SHP77 (cell line): ENCODE measurements around the gene NKX2-3.

Experiments used
- DNase-seq, 2 experiments: peaks; one replicate each; lab custom pipeline; 2025; lab: John Stamatoyannopoulos, UW

The NKX2-3 gene

DNA sequence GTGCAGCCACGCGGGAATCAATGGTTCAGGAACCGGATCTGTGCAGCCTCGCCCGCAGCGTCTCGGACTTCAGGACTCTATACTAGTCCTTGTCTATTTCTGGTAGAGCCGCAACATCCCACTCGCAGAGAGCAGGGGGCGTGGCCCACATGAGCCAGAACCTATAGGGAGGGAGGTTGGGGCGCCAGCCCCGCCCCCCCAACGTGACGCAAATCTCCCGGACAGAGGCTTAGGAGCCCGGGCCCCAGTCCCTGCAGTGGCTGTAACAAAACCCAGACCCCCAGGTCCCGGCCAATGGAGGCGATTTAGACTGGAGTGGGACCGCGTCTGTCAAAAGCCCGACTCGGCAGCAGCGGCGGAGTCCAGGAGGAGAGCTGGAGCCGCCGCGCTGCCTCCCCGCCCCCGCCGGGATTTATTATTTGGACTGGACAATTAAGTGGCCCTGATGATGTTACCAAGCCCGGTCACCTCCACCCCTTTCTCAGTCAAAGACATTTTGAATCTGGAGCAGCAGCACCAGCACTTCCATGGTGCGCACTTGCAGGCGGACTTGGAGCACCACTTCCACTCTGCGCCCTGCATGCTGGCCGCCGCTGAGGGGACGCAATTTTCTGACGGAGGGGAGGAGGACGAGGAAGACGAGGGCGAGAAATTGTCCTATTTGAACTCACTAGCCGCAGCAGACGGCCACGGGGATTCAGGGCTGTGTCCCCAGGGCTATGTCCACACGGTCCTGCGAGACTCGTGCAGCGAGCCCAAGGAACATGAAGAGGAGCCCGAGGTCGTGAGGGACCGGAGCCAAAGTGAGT, at the start of gene NKX2-3:
Gene NKX2-3, plus strand, starts transcription at position 256 of the 809 bp plus-strand sequence. Its CDS starts 190 bp downstream, at position 446.
- no peak for DNase-seq

DNA sequence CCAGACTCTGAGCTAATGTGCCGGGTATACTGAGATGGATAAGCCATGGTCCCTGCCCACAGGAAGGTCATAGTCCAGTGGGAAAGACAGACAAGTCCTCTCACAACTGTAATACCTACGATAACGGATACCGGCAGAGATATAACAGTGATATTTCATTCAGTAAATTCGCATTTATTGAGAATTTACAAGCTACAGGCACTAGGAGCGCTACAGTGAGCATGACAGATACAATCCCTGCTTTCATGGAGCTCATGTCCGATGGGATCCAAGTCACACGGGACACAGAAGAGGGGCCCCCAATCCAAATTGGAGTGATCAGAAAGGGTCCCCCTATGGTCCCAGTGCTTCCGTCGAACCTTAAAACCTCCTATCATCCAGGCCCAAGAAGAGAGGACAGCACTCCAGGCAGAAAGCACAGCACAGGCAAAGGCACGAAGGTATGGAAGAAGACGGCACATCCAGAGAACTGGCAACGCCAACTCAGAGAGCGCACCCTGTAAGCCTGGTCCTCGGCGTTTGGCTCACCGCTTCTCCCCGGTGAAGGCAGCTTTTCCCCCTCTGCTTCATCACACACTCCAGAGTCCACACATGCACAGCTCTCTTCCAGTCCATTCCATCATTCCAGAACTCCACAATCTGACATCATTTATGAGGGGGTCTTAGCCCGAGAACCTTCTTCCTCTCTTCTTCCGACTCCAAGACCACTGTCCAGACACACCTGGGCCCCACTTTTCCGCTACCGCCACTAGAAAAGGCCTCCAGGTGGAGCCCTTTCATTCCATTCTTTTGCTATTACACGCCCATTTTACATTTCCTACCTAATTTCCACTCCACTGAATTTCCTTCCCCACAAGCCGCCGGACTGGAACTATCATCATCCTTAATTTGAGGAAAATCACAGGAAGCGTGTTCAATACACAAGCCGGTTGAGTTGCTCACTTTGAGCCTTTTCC, 47.8 kb upstream of the NKX2-3 start:
- DNase-seq = peak in 1 of 2 experiments; percentile 1

DNA sequence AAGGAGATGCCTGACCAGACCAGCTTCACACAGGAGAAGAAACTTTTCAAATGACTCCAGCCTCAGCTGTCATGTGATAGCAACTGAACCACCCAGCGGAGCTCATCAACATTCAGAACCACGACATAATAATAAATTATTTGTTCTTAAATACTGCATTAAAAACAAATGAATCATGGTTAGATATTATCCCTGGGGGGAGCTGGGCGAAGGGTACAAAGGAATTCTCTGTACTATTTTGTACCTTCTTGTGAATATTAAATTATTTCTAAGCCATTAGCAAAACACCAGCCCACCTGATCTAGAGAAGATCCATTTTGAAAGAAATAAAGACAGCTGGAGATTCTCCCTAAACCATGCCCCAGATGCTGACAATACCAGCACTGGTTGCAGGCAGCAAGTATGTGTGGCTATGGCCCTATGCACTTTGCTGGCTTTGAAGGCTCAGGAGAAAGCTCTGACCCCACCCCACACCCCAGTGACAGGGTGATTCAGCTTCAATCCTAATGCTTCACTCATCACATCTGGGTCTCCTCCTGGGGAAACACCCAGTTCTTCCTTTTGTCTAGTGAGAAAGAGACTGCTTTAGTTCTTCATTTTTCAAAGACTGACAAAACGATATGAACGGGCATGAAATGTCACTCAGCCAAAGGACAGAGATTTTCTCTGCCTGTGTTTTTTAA, 45.5 kb upstream of the NKX2-3 start:
- no peak for DNase-seq

DNA sequence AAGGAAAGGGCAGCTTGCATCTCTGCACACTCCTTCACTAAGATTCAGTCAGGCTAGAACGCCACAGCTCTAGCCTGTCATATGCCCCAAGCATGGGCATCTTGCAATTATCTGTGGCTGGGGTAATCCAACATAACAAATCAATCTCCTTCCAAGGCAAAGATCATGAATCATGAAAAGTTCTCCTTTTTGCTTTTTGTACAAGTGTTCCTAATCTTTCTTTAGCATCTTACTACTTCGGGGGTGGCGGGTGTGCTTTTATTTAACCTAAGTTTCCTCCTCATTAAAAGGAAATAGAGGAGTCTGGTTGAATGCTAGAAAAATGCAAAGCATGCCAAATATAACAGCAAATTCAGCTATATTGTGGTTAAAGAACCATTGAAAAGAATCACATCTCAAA, 43.5 kb upstream of the NKX2-3 start:
- DNase-seq = no peak

DNA sequence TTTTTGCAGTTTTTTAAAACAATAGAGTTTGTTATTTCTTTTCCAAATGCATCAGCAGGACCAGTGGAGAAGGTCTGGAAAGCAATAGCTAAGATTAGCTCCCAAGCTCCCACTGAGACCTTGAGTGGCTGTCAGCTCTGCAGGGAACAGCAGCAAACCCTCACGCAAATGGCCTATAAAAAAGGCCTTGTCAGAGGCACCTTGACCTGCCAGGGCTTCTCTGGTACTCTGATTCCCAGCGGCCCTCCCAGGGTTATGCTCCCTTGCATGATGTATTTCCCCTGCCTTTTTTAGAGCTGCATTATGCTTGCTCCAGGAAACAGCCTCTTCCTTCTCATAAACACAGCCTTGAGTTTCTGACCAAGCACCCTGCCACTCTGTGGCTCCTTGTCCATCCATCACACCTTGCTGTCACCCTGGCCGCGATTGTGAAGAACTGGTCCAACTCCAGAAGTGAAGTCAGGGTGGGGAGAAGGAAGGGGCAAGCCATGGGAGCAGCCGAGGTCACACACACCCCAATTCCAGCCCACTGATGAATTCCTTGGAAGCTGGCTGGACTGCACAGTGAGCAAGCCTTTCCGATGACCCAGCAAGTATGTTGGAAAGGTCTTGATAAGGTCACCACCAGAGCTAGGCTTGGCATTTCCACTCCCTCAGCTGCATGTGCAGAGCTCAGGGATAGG, 35.3 kb upstream of the NKX2-3 start:
- no peak for DNase-seq

DNA sequence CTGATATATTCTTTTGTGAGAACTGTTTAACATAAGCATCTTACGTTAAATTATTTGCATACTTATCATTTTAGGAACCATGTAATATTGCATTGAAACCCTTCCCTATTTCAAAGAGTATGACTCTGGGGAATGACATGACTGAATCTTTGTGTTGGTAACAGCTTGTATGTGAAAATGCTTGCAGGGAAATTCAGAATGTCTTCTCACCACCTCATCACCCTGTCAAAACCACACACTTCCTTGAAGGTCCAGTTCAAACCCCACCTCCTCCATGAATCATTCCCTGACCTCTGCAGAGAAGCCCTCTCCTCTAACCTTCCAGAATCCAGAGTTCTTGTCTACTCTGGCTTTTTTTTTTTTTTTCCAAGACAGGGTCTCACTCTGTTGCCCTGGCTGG, 26.3 kb upstream of the NKX2-3 start:
- DNase-seq = no peak

DNA sequence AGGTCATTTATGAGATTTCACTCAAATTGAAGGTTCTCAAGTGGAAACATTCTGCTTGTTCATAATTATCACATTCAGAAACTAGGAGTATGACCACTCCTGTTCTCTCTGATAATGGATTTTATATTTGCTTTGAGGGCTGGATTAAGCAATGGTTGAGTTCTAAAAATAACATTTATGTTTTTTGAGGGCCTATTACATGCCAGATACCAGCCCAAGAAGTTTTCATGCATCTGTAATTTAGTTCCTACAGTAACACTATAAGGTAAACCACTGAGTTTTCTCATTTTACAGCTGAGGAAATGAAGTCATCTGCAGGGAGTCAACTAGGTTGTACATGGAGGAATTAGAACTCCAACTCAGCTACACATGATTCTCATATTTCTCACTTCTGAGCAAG, 25.5 kb upstream of the NKX2-3 start:
- no peak for DNase-seq

DNA sequence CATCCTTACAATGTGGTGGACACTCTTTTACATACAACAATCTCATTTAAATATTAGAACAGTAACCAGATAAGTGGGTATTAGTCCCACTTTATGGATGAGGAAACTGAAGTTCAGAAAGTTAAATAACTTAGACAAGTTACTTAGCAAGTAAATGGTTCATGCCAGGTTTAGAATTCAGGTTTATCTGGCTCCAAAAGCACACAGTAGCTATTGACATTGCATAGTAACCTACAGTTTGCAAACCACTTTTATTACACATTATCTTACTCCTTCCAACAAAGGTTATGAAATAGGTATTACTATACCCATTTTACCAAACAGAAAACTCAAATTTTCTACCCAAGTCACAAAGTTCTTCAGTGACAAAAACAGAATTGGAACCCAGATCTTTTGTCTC, 19.7 kb upstream of the NKX2-3 start:
- no peak for DNase-seq

DNA sequence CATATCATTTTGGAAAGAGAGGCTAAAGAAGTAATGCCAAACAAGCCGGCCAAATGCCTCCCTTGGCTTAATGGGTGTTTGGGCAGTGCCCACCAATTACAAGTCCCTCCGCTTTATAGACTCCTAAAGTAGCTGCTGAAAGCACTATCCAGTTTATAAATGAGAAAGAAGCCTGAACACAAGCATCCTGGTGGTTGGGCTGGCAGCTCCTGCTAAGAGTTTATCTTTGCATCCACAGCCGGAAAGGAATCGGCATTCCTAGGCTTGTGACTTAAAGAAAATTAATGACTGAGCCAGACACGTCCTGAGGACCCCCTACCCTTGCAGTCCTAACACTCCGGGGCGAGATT, 13.1 kb upstream of the NKX2-3 start:
- no peak for DNase-seq

DNA sequence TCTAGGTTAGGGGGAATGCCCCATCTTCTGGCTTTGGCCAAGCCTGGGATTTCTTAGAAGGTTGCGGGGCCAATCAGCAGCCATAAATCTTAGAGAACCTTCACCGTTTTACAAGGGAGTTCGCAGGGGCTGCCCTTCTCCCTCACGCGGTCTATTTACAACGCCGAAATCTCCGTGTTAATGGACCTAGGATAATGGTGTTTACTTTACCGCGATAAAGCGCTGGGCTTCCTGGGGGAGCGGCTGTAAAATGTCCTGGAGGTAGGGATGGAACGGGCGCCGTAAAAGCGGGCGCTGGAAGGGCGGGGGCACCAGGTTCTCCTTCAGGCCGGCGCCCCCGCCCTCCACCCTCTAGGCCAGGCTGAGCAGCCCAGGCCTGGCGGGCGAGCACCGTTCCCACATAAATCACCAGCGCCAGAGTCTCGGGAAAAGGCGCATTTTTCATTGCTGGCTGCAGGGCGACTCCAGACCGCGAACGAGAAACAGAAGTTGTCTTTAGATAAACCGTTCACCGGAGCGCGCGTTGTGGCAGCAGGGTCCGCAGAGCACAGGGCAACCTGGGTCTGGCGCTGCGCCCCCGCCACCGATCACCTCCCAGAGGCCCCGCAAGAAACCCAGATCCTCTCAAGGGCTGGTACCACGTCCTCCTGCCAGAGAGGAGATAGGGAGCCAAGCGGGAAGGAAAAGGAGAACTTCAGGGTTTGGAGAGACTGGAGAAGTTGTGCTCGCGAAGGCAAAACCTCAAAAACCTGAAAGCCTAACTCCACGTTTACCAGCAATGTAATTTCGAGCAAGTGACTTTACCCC, 12.5 kb upstream of the NKX2-3 start:
- DNase-seq = no peak

DNA sequence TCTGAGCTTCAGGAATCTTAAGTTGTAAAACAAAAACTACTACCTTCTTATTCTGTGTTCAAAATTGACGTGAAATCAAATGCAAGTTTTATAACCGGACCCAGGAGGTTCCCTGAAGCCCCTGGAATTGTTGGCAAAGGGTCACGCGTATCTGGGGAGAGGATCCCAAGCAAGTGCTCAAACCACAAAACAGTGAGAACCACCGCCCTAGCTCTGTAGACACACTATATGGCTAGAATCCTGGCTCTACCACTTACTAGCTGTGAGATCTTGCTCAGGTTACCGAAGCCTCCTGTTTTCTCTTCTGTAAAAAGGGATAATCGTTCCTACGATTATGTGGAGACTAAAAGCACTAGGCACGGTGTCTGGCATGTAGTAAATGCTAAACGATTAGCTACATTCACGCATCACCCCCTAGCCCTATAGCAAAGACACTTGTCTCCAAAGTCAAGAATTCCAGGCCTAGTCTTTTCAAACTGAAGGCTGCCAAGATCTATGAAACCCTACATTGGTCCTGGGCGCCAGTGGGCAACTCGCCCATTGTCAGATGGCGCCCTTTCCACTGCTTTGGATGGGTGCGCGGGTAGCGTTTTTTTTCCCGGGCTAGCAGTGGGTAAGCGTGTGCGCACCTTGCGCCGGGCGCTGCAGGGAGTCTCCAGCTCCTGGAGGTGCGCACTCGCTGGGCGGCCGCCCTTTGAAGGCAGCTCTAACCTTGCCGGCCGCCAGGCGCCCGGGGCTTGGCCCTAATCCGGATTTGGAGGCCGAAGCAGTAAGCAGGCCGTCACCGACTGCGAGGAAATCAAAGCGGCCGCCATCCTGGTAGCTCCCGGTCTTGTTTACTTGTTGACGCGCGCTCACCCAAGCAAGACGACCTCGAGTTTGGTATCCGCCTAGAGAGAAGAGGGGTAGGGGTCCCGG, 11.6 kb upstream of the NKX2-3 start:
- no peak for DNase-seq

DNA sequence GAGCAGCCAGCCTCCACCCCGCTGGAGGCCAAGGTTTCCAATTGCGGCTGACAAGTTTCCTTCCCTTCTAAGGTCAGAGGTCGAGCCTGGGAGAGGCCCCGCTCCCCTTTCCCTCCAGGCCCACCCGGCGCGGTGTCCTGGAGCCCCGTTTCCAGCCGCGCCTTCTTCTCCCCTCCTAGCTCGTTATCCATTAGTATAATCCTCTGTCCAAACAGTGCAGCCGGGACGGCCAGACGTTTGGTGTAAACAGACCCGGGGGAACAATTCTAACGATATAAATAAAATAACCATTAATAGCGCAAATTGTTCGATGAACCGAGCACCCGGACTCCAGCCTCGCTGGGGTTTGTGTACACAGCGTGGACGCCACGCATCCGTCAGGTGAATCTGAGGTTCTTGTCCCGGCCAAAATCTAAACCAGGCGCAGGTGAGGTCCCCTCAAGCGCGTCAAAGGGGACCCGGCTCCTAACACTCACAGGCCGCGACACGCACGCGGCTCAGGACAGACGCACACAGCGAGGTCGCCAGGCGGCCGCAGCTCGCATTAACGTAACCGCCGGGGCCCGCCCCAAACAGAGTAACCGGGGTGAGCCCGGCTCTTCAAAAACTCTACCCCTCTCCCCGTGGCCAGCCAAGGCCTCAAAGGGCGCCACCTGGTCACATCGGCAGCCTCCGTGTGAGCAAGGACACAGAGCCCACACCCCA, 10.8 kb upstream of the NKX2-3 start:
- no peak for DNase-seq

DNA sequence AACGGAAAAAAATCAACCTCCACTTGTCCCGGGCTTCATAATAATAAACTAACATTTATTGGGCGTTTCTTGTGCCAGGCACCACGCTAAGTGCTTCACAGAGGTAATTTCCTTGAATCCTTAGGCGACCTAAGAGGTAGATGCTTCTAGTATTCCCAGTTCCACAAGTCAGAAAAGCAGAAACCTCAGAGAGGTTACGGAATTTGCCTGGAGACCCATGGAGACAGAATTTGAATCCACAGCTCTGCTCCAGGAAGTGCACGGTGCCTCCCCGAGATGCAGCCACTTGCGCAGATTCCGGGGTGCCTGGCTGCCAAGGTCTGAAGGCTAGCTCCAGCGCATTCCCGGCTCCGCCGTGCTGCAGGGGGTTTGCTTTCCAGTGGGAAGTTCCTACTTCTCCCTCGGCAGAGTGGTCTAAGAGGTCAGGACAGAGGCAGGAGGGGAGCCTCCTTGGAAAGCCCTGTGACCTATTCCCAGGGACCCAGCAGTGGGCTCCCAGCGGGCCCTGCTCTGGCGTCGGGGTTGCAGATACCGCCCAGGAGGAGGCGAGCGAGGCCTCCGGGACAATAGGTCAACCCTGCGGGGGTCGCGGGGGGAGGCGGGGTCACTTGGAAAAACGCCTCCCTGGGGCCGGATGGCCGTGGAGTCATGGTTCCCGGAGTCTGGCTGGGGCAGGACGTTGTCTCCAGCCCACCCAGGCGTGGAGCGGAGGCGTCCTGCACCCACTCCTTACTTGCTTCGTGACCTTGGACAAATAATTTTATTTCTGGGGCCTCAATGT, 10.1 kb upstream of the NKX2-3 start:
- no peak for DNase-seq

DNA sequence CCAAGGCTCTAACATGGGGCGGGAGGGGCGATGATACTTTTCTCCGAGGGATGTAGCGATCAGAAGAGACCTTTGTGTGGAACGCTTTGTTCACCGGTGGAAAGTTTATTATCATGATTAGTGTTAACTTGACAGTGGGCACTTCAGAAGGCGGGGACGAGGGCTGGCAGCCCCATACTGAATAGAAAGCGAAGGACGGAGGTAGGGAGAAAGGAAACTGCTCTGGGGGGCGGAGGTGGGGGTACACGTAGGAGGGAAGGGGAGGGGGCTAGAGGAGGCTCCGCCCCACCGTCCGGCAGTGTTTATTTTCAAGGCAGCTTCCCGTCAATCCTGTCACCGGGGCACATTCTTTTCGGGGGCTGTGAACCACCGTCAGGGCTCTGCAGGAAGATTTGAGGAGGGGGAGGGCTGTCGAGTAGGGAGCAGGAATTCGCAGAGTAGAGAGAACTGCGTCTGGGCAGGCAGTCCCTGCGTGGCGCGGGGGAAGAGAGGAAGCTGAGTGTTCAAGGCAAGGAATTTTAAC, 9.4 kb upstream of the NKX2-3 start:
- no peak for DNase-seq

DNA sequence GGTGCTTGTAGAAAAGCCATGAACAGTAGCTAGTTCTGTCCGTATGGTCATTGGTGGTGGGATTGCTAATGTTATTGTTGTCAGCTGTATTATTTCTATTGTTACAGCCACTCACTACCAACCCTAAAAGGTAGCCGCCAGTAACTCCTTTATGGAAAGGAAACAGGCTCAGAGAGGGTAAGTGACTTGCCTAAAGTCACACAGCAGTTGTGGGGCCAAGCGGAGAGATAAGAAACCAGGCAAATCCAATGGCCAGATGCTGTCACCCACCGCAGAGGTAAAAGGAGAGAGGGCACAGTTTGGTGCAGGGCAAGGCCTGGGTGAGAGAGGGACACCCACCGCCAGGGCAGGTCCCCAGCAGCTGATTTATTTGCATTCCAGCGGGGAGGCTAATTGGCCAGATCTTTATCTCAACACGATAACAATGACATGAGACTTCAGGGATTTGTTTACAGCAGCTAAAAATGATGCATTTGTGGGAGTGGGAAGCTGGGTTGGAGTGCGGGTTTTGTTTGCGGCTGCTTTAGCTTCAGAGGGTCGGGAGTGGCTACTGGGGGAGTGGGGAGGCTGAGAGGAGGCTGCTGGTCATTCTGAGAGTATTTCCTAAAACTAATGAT, 8.6 kb upstream of the NKX2-3 start:
- no peak for DNase-seq

DNA sequence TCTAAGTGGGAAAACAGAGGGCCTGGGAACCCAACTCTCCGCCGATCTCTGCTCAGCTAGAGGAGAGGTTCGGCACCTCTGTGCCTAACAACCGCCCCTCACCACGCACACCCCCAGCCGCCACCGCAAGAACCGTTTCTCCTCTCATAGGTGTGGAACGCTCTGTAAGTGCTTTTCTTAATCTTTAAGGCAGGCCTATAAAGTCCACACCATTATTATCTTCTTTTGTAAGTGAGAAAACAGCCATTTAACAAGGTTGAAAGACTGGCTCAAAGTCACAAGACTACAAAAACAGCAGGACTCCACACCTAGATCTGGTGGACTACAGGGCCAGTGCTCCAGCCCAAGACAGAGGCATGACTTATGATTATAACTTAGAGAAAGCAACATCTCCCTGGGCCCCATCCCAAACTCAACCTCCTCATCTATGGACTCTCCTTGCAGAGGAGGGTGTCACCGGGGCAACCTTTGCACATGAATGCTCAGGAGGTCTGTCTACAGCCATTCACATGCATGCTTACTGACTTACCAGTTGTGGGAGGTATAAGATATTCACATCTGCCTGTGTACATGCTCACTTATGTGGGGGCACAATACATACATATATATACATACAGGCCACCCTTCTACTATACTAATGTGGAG, 7.9 kb upstream of the NKX2-3 start:
- no peak for DNase-seq

DNA sequence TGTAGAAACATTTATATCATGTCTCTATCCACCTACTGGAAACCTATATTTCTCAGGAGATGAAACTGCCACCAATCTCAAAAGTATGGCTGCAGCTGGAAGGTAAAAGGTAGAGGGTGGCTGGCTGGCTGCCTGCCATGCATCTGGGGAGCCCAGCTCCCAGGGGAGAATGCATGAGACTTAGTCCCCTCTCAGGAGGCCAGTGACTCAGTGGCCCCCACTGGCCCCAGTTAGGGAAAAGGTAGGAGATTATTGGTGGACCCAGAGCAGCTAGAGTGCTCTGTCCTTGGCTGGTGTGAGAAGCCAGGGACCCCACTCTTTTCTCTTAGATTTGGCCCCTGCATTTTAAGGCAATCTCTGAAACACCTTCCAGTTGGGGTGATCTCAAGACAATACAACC, 6.8 kb upstream of the NKX2-3 start:
- no peak for DNase-seq
